ENCODE results near the gene MDN1. TPM values are rescaled to one million over a fixed set of nuclear protein-coding genes. Genes with fewer than 3 reads are reported as not detected.

The MDN1 gene
- total RNA-seq, 2 experiments from 2014 or later, result 40.3 to 40.4 TPM

DNA sequence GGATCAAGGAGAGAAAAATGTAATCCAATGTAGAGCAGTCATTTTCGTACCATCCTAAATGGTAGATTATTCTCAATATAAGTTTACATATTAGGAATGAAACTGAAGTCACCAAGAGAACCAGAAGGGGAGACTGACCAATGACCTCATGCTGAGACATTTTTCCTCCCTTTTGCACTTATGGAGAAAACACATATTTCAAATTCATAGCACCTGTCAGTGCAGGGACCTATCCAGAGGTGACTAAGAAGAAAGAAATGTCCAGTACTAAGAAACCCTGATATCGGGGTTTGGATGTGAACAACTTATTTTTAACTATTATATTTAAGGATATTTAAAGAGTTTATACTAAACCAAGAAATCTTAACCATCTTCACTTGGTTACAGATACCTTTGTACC is 164.5 kb downstream of the MDN1 start:
- intact Hi-C loops (cut with DNase I, micrococcal nuclease), result no loop called here
- H3K27ac Mint-ChIP-seq, result no peak overlapping the region
- Histone ChIP-seq H3K4me1 (ENCODE audit: insufficient read depth, low read length) (no peaks in the 10 kb centered on the region), H3K9me3 (ENCODE audit: control insufficient read depth in 1 of 2, insufficient read depth in 1 of 2, low read length in 2 of 2) (no peaks in the 10 kb centered on the region), H3K4me3 (ENCODE audit: low read length) (no peak overlapping the region), H3K27me3 (ENCODE audit: control insufficient read depth in 1 of 2, insufficient read depth in 2 of 2, low read length in 2 of 2) (no peaks in the 10 kb centered on the region), H3K27ac (ENCODE audit: low read depth in 1 of 2, low read length in 2 of 2) (no peak overlapping the region), H3K36me3 (ENCODE audit: insufficient read depth, low read length) (peaks cover 82% of the 10 kb centered on the region)
- H3K4me3 Mint-ChIP-seq, result no peak overlapping the region
- H3K9me3 Mint-ChIP-seq, result no peaks in the 10 kb centered on the region
- TF ChIP-seq, protein P1, sequence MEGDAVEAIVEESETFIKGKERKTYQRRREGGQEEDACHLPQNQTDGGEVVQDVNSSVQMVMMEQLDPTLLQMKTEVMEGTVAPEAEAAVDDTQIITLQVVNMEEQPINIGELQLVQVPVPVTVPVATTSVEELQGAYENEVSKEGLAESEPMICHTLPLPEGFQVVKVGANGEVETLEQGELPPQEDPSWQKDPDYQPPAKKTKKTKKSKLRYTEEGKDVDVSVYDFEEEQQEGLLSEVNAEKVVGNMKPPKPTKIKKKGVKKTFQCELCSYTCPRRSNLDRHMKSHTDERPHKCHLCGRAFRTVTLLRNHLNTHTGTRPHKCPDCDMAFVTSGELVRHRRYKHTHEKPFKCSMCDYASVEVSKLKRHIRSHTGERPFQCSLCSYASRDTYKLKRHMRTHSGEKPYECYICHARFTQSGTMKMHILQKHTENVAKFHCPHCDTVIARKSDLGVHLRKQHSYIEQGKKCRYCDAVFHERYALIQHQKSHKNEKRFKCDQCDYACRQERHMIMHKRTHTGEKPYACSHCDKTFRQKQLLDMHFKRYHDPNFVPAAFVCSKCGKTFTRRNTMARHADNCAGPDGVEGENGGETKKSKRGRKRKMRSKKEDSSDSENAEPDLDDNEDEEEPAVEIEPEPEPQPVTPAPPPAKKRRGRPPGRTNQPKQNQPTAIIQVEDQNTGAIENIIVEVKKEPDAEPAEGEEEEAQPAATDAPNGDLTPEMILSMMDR (IDR thresholded peaks at IDR 0.05), result no peak
- POLR2A ChIA-PET, result no interaction called here
- no peaks in the 10 kb centered on the region for H3K27me3 Mint-ChIP-seq
- ATAC-seq (ENCODE audit: poor library complexity) (no peak), DNase-seq (no peak)
- no peaks in the 10 kb centered on the region for H3K4me1 Mint-ChIP-seq (ENCODE audit: low read depth)
- CTCF ChIA-PET, result no interaction called here
- H3K36me3 Mint-ChIP-seq (ENCODE audit: low read depth), result peaks cover 90% of the 10 kb centered on the region

DNA sequence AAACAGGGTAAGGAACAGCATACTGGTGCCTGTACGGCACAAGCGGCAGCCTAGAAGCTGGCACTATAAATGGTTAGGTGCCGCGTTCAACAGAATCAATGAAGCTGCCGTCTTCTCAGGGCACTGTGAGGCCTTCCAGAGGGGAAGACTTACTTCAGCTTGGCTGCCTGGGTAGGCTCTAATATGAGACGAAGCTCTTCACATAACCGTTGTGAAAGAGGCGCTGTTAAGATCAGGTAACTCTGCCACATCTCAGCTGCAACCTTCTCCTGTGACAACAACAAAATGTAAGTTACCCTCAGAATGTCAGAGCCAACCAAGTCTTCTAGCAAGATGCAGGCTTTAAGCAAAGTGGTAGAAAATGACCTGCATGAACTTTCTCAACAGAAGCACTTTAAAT is 169.0 kb downstream of the MDN1 start:
- DNase-seq (no peak), ATAC-seq (ENCODE audit: poor library complexity) (no peak)
- TF ChIP-seq, protein P1 (IDR thresholded peaks at IDR 0.05), result no peak
- intact Hi-C loops (cut with DNase I, micrococcal nuclease), result no loop called here
- Mint-ChIP-seq H3K4me1 (ENCODE audit: low read depth) (no peaks in the 10 kb centered on the region), H3K4me3 (no peak overlapping the region), H3K27me3 (no peaks in the 10 kb centered on the region), H3K9me3 (no peaks in the 10 kb centered on the region), H3K36me3 (ENCODE audit: low read depth) (peaks cover 93% of the 10 kb centered on the region), H3K27ac (no peak overlapping the region)
- H3K27me3 ChIP-seq (ENCODE audit: control insufficient read depth in 1 of 2, insufficient read depth in 2 of 2, low read length in 2 of 2), result no peaks in the 10 kb centered on the region
- CTCF ChIA-PET, result no interaction called here
- H3K4me1 ChIP-seq (ENCODE audit: insufficient read depth, low read length), result no peaks in the 10 kb centered on the region
- H3K9me3 ChIP-seq (ENCODE audit: control insufficient read depth in 1 of 2, insufficient read depth in 1 of 2, low read length in 2 of 2), result no peaks in the 10 kb centered on the region
- peaks cover 86% of the 10 kb centered on the region for H3K36me3 ChIP-seq (ENCODE audit: insufficient read depth, low read length)
- POLR2A ChIA-PET, result no interaction called here
- H3K27ac ChIP-seq (ENCODE audit: low read depth in 1 of 2, low read length in 2 of 2), result no peak overlapping the region
- H3K4me3 ChIP-seq (ENCODE audit: low read length), result no peak overlapping the region

DNA sequence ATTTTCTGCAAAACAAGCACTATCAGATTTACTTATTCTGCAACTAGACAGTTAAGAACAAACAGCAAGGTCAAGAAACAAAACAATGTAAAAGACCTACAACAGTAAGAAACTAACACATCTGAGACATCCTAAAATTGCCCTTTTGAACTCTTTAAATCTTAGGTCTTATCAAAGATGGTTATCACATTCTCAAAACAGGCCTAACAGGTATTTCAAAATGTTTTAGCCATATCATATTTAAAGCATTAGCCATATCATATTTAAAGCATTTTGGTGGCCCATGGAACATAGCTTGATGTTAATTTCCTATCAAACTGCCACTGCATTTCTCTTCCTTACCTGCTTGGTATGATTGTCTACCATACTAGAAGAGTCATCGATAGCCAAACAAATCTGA is 169.9 kb downstream of the MDN1 start:
- ChIA-PET POLR2A (no interaction called here), CTCF (no interaction called here)
- no peak overlapping the region for H3K4me3 ChIP-seq (ENCODE audit: low read length)
- DNase-seq, result no peak
- no peaks in the 10 kb centered on the region for H3K27me3 Mint-ChIP-seq
- H3K9me3 ChIP-seq (ENCODE audit: control insufficient read depth in 1 of 2, insufficient read depth in 1 of 2, low read length in 2 of 2), result no peaks in the 10 kb centered on the region
- ATAC-seq (ENCODE audit: poor library complexity), result no peak
- no peaks in the 10 kb centered on the region for H3K9me3 Mint-ChIP-seq
- intact Hi-C loops (cut with DNase I, micrococcal nuclease), result no loop called here
- no peak overlapping the region for H3K27ac Mint-ChIP-seq
- TF ChIP-seq, protein P1 (IDR thresholded peaks at IDR 0.05), result no peak
- H3K4me3 Mint-ChIP-seq, result no peak overlapping the region
- no peaks in the 10 kb centered on the region for H3K27me3 ChIP-seq (ENCODE audit: control insufficient read depth in 1 of 2, insufficient read depth in 2 of 2, low read length in 2 of 2)
- no peak overlapping the region for H3K27ac ChIP-seq (ENCODE audit: low read depth in 1 of 2, low read length in 2 of 2)
- H3K36me3 Mint-ChIP-seq (ENCODE audit: low read depth), result peaks cover 91% of the 10 kb centered on the region
- peaks cover 85% of the 10 kb centered on the region for H3K36me3 ChIP-seq (ENCODE audit: insufficient read depth, low read length)
- no peaks in the 10 kb centered on the region for H3K4me1 Mint-ChIP-seq (ENCODE audit: low read depth)
- no peaks in the 10 kb centered on the region for H3K4me1 ChIP-seq (ENCODE audit: insufficient read depth, low read length)

Measured in CD4-positive, alpha-beta T cell (primary cell).